Measurements from ENCODE around the gene HSPBP1.

HSPBP1 gene

GRCh38 chr19:55216461-55217198 lies 63.3 kb downstream of the HSPBP1 start:
- peak; percentile 88 for DNase-seq (ENCODE audit: low spot score)

GRCh38 chr19:55213547-55213946 lies 66.4 kb downstream of the HSPBP1 start:
- DNase-seq (ENCODE audit: low spot score): no peak

- no peak for DNase-seq (ENCODE audit: low spot score)
These were observed 67.5 kb downstream of the HSPBP1 start for GRCh38 chr19:55212447-55212846.

Small RNA genes within 50 kb of the gene (small RNA-seq; reads per million reads assigned to genes)
- 0 reads per million in 2 experiments for gene MIR6802
- gene MIR6803: 0 reads per million in 2 experiments
- gene MIR6804: 0 reads per million in 2 experiments
